Measurements from ENCODE around the gene CAMSAP1.

CAMSAP1 gene

DNA sequence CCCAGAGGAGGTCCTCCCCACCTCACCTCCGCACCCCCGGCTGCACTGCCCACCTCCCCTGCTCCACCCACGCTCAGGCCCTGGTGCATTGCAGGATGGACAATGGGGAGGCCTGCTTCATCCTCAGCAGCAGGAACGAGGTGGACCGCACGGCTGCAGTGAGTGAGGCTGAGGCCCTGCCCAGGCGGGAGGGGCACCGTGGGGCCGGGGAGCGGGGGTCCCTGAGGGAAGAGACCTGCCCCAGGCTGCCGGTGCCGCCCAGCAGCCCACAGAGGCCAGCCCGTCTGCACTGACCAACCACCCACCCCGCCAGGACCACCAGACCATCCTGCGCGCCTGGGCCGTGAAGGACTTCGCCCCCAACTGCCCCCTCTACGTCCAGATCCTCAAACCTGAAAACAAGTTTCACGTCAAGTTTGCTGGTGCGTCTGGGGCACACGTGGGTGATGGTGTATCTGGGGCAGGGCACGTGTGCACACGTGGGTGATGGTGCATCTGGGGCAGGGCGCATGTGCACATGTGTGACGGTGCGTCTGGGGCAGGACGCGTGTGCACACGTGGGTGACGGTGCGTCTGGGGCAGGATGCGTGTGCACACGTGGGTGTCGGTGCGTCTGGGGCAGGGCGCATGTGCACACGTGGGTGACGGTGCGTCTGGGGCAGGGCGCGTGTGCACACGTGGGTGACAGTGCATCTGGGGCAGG, 138.7 kb downstream of the CAMSAP1 start:
- DNase-seq (ENCODE audit: low spot score): no peak
- TF ChIP-seq, protein P1, sequence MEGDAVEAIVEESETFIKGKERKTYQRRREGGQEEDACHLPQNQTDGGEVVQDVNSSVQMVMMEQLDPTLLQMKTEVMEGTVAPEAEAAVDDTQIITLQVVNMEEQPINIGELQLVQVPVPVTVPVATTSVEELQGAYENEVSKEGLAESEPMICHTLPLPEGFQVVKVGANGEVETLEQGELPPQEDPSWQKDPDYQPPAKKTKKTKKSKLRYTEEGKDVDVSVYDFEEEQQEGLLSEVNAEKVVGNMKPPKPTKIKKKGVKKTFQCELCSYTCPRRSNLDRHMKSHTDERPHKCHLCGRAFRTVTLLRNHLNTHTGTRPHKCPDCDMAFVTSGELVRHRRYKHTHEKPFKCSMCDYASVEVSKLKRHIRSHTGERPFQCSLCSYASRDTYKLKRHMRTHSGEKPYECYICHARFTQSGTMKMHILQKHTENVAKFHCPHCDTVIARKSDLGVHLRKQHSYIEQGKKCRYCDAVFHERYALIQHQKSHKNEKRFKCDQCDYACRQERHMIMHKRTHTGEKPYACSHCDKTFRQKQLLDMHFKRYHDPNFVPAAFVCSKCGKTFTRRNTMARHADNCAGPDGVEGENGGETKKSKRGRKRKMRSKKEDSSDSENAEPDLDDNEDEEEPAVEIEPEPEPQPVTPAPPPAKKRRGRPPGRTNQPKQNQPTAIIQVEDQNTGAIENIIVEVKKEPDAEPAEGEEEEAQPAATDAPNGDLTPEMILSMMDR (conservative IDR thresholded peaks at IDR 0.05; ENCODE audit: low read depth): no peak
- ChIA-PET CTCF (no interaction called here), POLR2A (ENCODE audit: low non-redundant PET) (no interaction called here)
- no peak overlapping the region for H3K27ac ChIP-seq

GRCh38 chr9:135766707-135767106, 140.6 kb downstream of the CAMSAP1 start:
- H3K27ac ChIP-seq: no peak overlapping the region
- no peak for DNase-seq (ENCODE audit: low spot score)
- POLR2A ChIA-PET (ENCODE audit: low non-redundant PET): no interaction called here
- CTCF ChIA-PET: no interaction called here
- TF ChIP-seq, protein P1 (conservative IDR thresholded peaks at IDR 0.05; ENCODE audit: low read depth): no peak

GRCh38 chr9:135766251-135766650, 141.1 kb downstream of the CAMSAP1 start:
- ChIA-PET CTCF (no interaction called here), POLR2A (ENCODE audit: low non-redundant PET) (no interaction called here)
- no peak for DNase-seq (ENCODE audit: low spot score)
- H3K27ac ChIP-seq: no peak overlapping the region
- TF ChIP-seq, protein P1 (conservative IDR thresholded peaks at IDR 0.05; ENCODE audit: low read depth): no peak

GRCh38 chr9:135765416-135765815, 141.9 kb downstream of the CAMSAP1 start:
- TF ChIP-seq, protein P1 (conservative IDR thresholded peaks at IDR 0.05; ENCODE audit: low read depth): no peak
- DNase-seq (ENCODE audit: low spot score): no peak
- no peak overlapping the region for H3K27ac ChIP-seq
- ChIA-PET CTCF (no interaction called here), POLR2A (ENCODE audit: low non-redundant PET) (no interaction called here)

DNA sequence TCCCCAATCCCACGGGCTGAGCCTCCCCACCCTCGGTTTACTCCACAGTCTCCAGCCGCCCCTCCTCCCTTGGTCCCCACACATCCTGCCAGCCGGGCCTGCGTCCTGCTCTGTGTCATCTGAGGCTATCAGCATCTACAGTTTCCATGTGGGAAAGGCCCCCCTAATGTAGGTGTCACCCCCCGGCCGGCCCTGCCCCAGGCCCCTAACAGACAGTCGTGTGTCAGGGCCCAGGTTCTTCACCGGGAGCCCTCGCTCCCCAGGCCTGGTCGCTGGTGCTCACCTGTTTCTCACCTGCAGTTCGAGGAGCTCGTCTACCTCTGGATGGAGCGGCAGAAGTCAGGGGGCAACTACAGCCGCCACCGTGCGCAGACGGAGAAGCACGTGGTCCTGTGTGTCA, 142.6 kb downstream of the CAMSAP1 start:
- no peak for DNase-seq (ENCODE audit: low spot score)
- CTCF ChIA-PET: interaction anchor here (1.2 kb wide), 1 partner anchor 32 kb away, joined by 4 read pairs; no protein-coding TSS in a partner anchor
- POLR2A ChIA-PET (ENCODE audit: low non-redundant PET): no interaction called here
- TF ChIP-seq, protein P1 (conservative IDR thresholded peaks at IDR 0.05; ENCODE audit: low read depth): no peak
- no peak overlapping the region for H3K27ac ChIP-seq

GRCh38 chr9:135763716-135764446, 143.5 kb downstream of the CAMSAP1 start:
- CTCF ChIA-PET: interaction anchor here (0.6 to 1.2 kb wide), 2 partner anchors 33 to 951 kb away, joined by 3 to 4 read pairs; no protein-coding TSS in a partner anchor
- POLR2A ChIA-PET (ENCODE audit: low non-redundant PET): interaction anchor here (0.6 kb wide), 1 partner anchor 96 kb away, joined by 3 read pairs; no protein-coding TSS in a partner anchor
- DNase-seq (ENCODE audit: low spot score): no peak
- H3K27ac ChIP-seq: no peak overlapping the region
- TF ChIP-seq, protein P1 (conservative IDR thresholded peaks at IDR 0.05; ENCODE audit: low read depth): no peak
